A549 (cell line): ENCODE measurements around the gene MAPRE2. TPM values are rescaled to one million over a fixed set of nuclear protein-coding genes. Genes with fewer than 3 reads are reported as not detected.

ENCODE experiments used
- ATAC-seq, 2 experiments: fragments of 200-7000 bp in 1 of 2; fragments of >200 bp in 1 of 2; cut with Nextera tagmentation in 1 of 2; cut with Tn5 transposase in 1 of 2; 3 replicates each; pipeline versions ENCODE4 v1.8.0 to v1.9.1; 2018 to 2020; ENCODE audit warnings: mild to moderate bottlenecking in 1 of 2, moderate library complexity in 1 of 2
- CTCF ChIA-PET: fragments of 300-600 bp; sonication (Branson Sonifier 250); formaldehyde crosslinking; extraction: SDS; loops from one replicate; lab custom pipeline; 2021; ENCODE audit warnings: antibody characterized with exemption, inconsistent platforms; lab: Yijun Ruan, JAX
- POLR2A ChIA-PET: fragments of 350-600 bp; formaldehyde crosslinking; extraction: SDS; loops from one replicate; lab custom pipeline; 2021; ENCODE audit warnings: antibody characterized with exemption, inconsistent platforms; lab: Yijun Ruan, JAX
- DNase-seq, 2 experiments: peaks; one replicate each; pipeline versions ENCODE4 v3.0.0 to v3.0.0-alpha.2; 2011 to 2016; ENCODE audit warnings: low read depth in 1 of 2, low spot score in 1 of 2
- FAIRE-seq: peaks from 2 replicates; lab custom pipeline; 2011; peaks lifted over from hg19 to GRCh38; lab: Jason Lieb, UNC
- H3K27ac ChIP-seq, 2 experiments: fragments of >200 bp; sonication (Bioruptor Twin); formaldehyde crosslinking; 3 replicates each; pipeline ENCODE4 v1.5.1; 2016 to 2017
- H3K4me1 ChIP-seq: fragments of >200 bp; sonication (Bioruptor Twin); formaldehyde crosslinking; 3 replicates; pipeline ENCODE4 v1.6.1; 2016
- H3K4me2 ChIP-seq: fragments of >200 bp; sonication (Bioruptor Twin); formaldehyde crosslinking; 3 replicates; pipeline ENCODE4 v1.6.1; 2016
- H3K4me3 ChIP-seq: fragments of >200 bp; sonication (Bioruptor Twin); formaldehyde crosslinking; 3 replicates; pipeline ENCODE4 v1.5.1; 2016
- H3K9me3 ChIP-seq: fragments of >200 bp; sonication (Bioruptor Twin); formaldehyde crosslinking; 3 replicates; pipeline ENCODE4 v1.6.1; 2016
- BCL3 ChIP-seq: fragments of >200 bp; sonication (Bioruptor Twin); formaldehyde crosslinking; IDR thresholded peaks from 3 replicates; pipeline ENCODE4 v1.6.1; 2016
- BHLHE40 ChIP-seq: IDR thresholded peaks from 2 replicates; pipeline ENCODE4 v1.6.1; 2012; ENCODE audit warnings: low read depth, low read length, inconsistent platforms
- CHD2 ChIP-seq: fragments of 150-350 bp; IDR thresholded peaks from 2 replicates; pipeline ENCODE4 v1.6.1; 2014; ENCODE audit warnings: low read length; ENCODE audit not compliant: partially characterized antibody
- E2F6 ChIP-seq: IDR thresholded peaks from 2 replicates; pipeline ENCODE4 v1.6.1; 2012; ENCODE audit warnings: low read depth, borderline replicate concordance
- EHF ChIP-seq: fragments of 250-450 bp; sonication (Bioruptor Pico); IDR thresholded peaks from 2 replicates; pipeline ENCODE4 v1.5.0; 2020; ENCODE audit warnings: mild to moderate bottlenecking
- ELK1 ChIP-seq: fragments of 150-350 bp; IDR thresholded peaks from 2 replicates; pipeline ENCODE4 v1.6.1; 2014; ENCODE audit warnings: low read depth, mild to moderate bottlenecking, low read length
- EP300 ChIP-seq, 2 experiments: fragments of >200 bp; sonication (Bioruptor Twin); formaldehyde crosslinking; IDR thresholded peaks; 2 replicates in 1 of 2; 3 replicates in 1 of 2; pipeline ENCODE4 v1.6.1; 2016 to 2017
- ESRRA ChIP-seq: fragments of 150-350 bp; IDR thresholded peaks from 2 replicates; pipeline ENCODE4 v1.6.1; 2014; ENCODE audit warnings: mild to moderate bottlenecking, low read length, borderline replicate concordance
- FOSL2 ChIP-seq, 2 experiments: fragments of 450-650 bp in 1 of 2; fragments of >200 bp in 1 of 2; sonication (Bioruptor Twin) in 1 of 2; formaldehyde crosslinking; IDR thresholded peaks; 2 replicates each; pipeline versions ENCODE4 v1.5.0 to v1.6.1; 2016 to 2020; ENCODE audit warnings: mild to moderate bottlenecking in 1 of 2, moderate library complexity in 1 of 2
- HDAC2 ChIP-seq: fragments of 200-600 bp; sonication (generic); IDR thresholded peaks from 2 replicates; pipeline ENCODE4 v1.6.1; 2016
- HEYL ChIP-seq: fragments of 250-450 bp; sonication (Bioruptor Pico); IDR thresholded peaks from 2 replicates; pipeline ENCODE4 v1.8.0; 2021; ENCODE audit warnings: mild to moderate bottlenecking, moderate library complexity
- JUNB ChIP-seq: fragments of >200 bp; sonication (Bioruptor Twin); formaldehyde crosslinking; IDR thresholded peaks from 2 replicates; pipeline ENCODE4 v1.6.1; 2016
- KDM1A ChIP-seq: fragments of 200-600 bp; sonication (generic); IDR thresholded peaks from 2 replicates; pipeline ENCODE4 v1.6.1; 2016; ENCODE audit warnings: low read depth, mild to moderate bottlenecking
- MAFK ChIP-seq: fragments of 450-650 bp; IDR thresholded peaks from 2 replicates; pipeline ENCODE4 v1.6.1; 2014; ENCODE audit not compliant: partially characterized antibody
- MAZ ChIP-seq: fragments of 150-350 bp; IDR thresholded peaks from 2 replicates; pipeline ENCODE4 v1.6.1; 2014; ENCODE audit warnings: antibody characterized with exemption, low read depth, low read length, borderline replicate concordance
- NFE2L2 ChIP-seq: fragments of 150-350 bp; conservative IDR thresholded peaks from 2 replicates; pipeline ENCODE4 v1.6.1; 2014; ENCODE audit warnings: low read length
- SMC3 ChIP-seq: fragments of >200 bp; sonication (Bioruptor Twin); formaldehyde crosslinking; IDR thresholded peaks from 3 replicates; pipeline ENCODE4 v1.6.1; 2018; ENCODE audit warnings: inconsistent platforms
- TP53 ChIP-seq: fragments of 250-450 bp; sonication (Bioruptor Pico); IDR thresholded peaks from 2 replicates; pipeline ENCODE4 v1.5.0; 2021; ENCODE audit warnings: mild to moderate bottlenecking, moderate library complexity
- ZNF302 ChIP-seq: fragments of 250-450 bp; sonication (Bioruptor Pico); IDR thresholded peaks from 2 replicates; pipeline ENCODE4 v1.9.0; 2021; ENCODE audit warnings: inconsistent platforms, mild to moderate bottlenecking, moderate library complexity
- ZSCAN20 ChIP-seq: fragments of 250-450 bp; sonication (Bioruptor Pico); IDR thresholded peaks from 2 replicates; pipeline ENCODE4 v1.8.0; 2022; ENCODE audit warnings: mild to moderate bottlenecking, moderate library complexity
- WGBS: methylation state at CpG from one replicate; pipeline ENCODE4 v1.1.6; 2017; ENCODE audit errors: missing lambda C conversion rate; 5-methylcytosine and 5-hydroxymethylcytosine counted together
- polyA plus RNA-seq, 4 experiments: library from polyadenylated mRNA; depleted of rRNA in 3 of 4; stranded (reverse); fragments of >200 nt; fragmentation: RNase III in 1 of 4; extraction: RNeasy Plus Mini Kit Qiagen cat#74134 plus additional on column Dnase treatment in 1 of 4; gene quantifications; 2 replicates in 3 of 4; 3 replicates in 1 of 4; pipeline ENCODE4 v1.2.3, GENCODE V29; 2011 to 2017

MAPRE2 gene
- polyA plus RNA-seq, 2 of the 4 experiments (the other 2 are of a cell fraction) = 11.4 to 59.1 TPM

GRCh38 chr18:35185771-35186170 is 144.6 kb downstream of the MAPRE2 start (continued):
- no peak for TF ChIP-seq E2F6
- TF ChIP-seq, all 56 proteins: peak for 0

GRCh38 chr18:35186291-35187034 is 145.2 kb downstream of the MAPRE2 start:
- TF ChIP-seq MAFK (peak; percentile 67), ZSCAN20 (no peak)

GRCh38 chr18:35189510-35189909 is 148.3 kb downstream of the MAPRE2 start:
- FAIRE-seq = no peak
- Histone ChIP-seq H3K4me2 (no peak overlapping the region), H3K9me3 (no peaks in the 10 kb centered on the region), H3K4me1 (no peaks in the 10 kb centered on the region), H3K4me3 (no peak overlapping the region), H3K27ac (no peak overlapping the region)
- no peak for DNase-seq
- ChIA-PET CTCF (no interaction called here), POLR2A (no interaction called here)
- 33% methylated on average over 1 of the region's 1 CpG for WGBS
- TF ChIP-seq KDM1A (no peak), EHF (no peak), NFE2L2 (no peak), MAZ (no peak), MAFK (no peak), HEYL (CRISPR knock-in tag) (no peak), FOSL2 (IDR thresholded peaks at IDR 0.05) (no peak), FOSL2 (CRISPR knock-in tag; IDR thresholded peaks at IDR 0.05) (no peak), ZSCAN20 (no peak), CHD2 (no peak), ESRRA (no peak), HDAC2 (no peak), TP53 (no peak), JUNB (no peak), EP300 (IDR thresholded peaks at IDR 0.05) (no peak), BHLHE40 (no peak), ELK1 (no peak), SMC3 (no peak), ZNF302 (no peak), BCL3 (no peak)
- no peak for ATAC-seq

More at GRCh38 chr18:35186291-35187034, 145.2 kb downstream of the MAPRE2 start:
- no peak for FAIRE-seq
- no peak for DNase-seq
- ChIA-PET POLR2A (no interaction called here), CTCF (no interaction called here)
- 59% methylated on average over 6 of the region's 6 CpGs for WGBS
- Histone ChIP-seq H3K4me1 (no peaks in the 10 kb centered on the region), H3K27ac (no peak overlapping the region), H3K9me3 (no peaks in the 10 kb centered on the region), H3K4me3 (no peak overlapping the region), H3K4me2 (no peak overlapping the region)
- ATAC-seq = no peak
